GM21529 (cell line): ENCODE results near the gene HSD11B1L.
"Not testable (repeated sequence)": the region's sequence is repeated elsewhere in the genome, so short reads cannot be mapped to it uniquely, and the experiment has no call there.

Source experiments
- ATAC-seq: cut with Tn5 transposase; IDR thresholded peaks from one replicate; pipeline ENCODE4 v1.9.1; 2021; ENCODE audit not compliant: unreplicated experiment

The HSD11B1L gene

GRCh38 chr19:5686647-5687359, 6.0 kb downstream of the HSD11B1L start:
- peak; percentile 53 for ATAC-seq

DNA sequence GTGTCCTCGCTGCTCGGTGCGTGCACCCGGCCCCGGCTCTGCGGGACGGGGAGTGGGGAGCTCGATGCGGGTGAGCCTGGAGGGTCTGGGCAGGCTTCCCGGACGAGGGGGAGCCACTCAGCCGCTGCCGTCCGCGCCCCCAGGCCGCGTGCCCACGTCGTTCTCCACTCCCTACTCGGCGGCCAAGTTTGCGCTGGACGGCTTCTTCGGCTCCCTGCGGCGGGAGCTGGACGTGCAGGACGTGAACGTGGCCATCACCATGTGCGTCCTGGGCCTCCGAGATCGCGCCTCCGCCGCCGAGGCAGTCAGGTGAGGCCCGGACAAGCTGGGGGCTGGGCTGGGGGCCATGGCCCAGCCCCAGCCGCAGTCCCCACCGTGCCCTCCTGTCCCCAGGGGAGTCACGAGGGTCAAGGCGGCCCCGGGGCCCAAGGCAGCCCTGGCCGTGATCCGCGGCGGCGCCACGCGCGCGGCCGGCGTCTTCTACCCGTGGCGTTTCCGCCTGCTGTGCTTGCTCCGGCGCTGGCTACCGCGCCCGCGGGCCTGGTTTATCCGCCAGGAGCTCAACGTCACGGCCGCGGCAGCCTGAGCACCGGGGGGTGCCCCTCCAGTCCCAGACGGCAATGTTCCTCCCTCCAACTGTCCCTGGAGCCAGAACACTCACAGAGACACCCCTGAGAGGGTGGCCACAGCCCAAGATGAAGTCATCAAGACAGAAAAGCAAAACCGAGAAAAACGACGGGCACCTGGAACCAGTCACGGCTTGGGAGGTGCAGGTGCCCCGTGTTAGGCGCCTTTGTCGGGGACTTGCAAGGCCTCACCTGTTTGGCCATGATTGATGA, 6.8 kb downstream of the HSD11B1L start:
- ATAC-seq: no peak

DNA sequence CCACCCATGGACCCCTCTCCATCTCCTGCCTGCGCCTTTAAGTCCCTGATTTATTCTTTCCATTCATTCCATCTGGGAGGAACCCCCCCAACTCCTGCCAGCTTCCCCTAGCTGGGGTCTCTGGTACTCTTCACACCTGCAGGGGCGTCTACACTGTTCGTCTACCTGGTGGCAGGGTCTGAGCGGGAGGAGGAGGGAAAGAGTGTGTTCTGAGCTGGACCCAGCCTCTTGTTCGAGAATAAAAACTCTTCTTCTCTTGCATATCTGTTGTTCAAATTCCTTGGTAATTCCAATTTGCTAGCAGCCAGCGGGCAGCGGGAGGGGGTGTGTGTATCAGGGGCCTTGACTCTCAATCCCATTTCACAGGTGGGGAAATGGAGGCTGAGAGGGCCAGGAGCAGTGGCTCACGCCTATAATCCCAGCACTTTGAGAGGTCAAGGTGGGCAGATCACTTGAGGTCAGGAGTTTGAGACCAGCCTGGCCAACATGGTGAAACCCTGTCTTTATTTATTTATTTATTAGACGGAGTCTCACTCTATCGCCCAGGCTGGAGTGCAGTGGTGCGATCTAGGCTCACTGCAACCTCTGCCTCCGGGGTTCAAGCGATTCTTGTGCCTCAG, 7.5 kb downstream of the HSD11B1L start:
- not testable (repeated sequence) for ATAC-seq

- ATAC-seq: no peak
Measured at GRCh38 chr19:5690125-5690954, 9.5 kb downstream of the HSD11B1L start, which contains the start of gene RPL36. RPL36 (plus strand) TSS chr19:5690295; CDS start chr19:5690508, 213 bp downstream.

DNA sequence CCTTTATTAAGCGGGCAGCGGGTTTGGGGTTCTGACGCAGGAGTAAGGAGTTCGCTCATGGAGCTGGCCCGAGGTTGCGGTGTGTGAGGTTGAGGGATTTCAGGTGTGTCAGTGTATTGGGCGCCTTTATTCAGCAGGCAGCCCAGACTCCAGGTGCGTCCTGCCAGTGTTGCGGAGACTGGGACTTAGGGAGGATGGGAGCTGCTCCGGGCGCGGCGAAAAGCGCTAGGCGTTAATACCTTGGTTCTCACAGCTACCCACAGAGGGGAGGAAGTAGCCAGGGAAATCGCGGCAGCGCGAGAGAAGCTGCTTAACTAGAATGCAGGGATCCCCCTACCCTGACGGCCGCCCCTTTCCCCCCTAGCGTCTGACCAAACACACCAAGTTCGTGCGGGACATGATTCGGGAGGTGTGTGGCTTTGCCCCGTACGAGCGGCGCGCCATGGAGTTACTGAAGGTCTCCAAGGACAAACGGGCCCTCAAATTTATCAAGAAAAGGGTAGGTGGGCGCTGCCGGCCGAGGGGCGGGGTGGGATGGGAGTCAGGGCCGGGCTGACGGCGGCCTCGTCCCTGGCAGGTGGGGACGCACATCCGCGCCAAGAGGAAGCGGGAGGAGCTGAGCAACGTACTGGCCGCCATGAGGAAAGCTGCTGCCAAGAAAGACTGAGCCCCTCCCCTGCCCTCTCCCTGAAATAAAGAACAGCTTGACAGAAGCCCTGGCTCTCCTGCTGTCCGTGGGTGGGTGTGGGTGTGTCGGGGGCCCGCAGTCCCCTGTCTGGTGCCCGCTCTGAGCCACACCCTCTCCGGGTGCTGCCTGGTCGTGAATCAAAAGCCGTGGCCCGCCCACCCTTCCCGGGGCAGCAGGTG, 10.4 kb downstream of the HSD11B1L start:
- ATAC-seq: no peak

- ATAC-seq: no peak
Measured at GRCh38 chr19:5691822-5692722, 11.2 kb downstream of the HSD11B1L start.

- no peak for ATAC-seq
Measured at GRCh38 chr19:5692723-5693194, 11.9 kb downstream of the HSD11B1L start.

- ATAC-seq: no peak
Measured at GRCh38 chr19:5693195-5694166, 12.7 kb downstream of the HSD11B1L start.

GRCh38 chr19:5694167-5694955, 13.5 kb downstream of the HSD11B1L start:
- ATAC-seq: no peak

DNA sequence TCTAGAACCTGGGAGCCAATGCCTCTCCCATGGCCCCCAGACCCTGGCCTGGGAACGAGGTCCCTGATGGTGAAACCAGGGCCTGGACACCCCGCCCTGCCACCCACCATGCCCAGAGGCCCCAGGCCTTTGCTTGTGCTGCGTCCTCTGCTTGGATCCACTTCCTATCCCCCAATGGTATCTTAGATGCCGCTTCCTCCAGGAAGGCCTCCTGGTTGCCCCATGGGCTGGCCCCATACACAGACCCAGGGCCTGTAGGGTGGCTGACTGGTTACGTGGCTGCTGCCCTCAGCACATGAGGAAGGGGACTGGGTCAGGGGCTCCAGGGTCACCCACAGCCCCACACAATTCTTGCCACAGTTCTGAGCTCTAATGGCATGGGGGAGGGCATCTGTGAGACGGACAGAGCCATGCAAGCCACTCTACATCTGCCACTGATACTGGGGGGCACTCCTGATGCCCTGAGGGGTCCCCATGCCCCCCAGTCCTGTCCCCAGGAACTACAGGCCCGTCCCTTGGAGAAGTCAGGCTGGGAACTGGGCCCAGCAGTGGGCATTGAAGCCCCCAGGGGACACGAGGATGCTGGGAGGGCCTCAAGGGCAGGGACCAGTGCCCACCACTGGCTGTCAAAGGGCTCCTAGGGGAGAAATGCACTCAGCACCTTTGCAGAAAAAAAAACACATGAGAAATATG, 14.3 kb downstream of the HSD11B1L start:
- ATAC-seq: no peak

GRCh38 chr19:5695649-5696195, 14.9 kb downstream of the HSD11B1L start:
- ATAC-seq: no peak

- no peak for ATAC-seq
Measured at GRCh38 chr19:5696196-5697021, 15.6 kb downstream of the HSD11B1L start.

GRCh38 chr19:5697022-5697889, 16.4 kb downstream of the HSD11B1L start:
- ATAC-seq: no peak
